ENCODE results near the gene CAMK2B. TPM values are rescaled to one million over a fixed set of nuclear protein-coding genes. Genes with fewer than 3 reads are reported as not detected.

Gene CAMK2B
- total RNA-seq, 1 donor from 2014 or later = not detected

DNA sequence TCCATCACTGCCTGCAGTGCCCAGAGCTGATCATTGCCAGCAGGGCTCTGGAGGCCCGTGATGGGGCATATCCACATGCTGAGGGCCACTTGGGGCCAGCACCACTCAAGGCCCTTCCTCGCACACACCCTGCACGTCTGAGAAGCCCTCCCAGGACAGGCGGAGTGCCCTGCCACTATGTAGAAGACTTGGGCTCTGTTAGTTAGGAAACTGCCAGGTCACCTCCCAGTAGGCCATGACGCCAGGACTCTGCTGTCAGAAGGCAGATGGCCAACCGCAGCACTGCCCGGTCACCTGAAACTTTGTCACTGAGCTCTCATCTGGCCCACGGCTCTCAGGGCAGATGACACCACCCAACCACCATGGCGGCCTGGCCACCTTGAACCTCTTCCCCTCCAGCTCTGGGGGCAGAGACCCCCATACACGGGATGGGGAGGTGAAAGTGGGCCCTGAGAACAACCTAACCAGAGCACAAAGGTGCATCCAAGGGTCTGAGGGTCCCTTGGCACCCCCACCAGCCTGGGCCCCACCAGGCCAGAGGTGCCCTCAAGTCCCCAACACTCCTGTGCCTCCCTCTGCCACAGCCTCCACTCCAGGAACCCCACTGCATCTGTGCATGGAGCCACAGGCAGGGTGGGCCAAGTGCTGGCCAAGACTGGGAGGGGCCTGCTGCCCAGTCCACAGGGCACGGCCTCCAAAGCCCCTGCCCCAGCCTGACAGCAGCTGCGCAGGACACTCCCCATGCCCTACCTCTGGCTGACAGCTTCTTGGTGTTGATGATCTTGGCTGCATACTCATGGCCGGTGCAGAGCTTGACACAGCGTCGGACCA is 41.8 kb downstream of the CAMK2B start:
- no peak overlapping the region for H3K4me3 ChIP-seq (ENCODE audit: low read depth, low read length)
- FAIRE-seq (no peak), DNase-seq (ENCODE audit: low read depth) (no peak)
- no peaks in the 10 kb centered on the region for H3K27me3 ChIP-seq (ENCODE audit: control insufficient read depth, insufficient read depth, low read length)
- H3K36me3 ChIP-seq (ENCODE audit: control insufficient read depth, insufficient read depth, low read length) = no peaks in the 10 kb centered on the region
- TF ChIP-seq, protein P1, sequence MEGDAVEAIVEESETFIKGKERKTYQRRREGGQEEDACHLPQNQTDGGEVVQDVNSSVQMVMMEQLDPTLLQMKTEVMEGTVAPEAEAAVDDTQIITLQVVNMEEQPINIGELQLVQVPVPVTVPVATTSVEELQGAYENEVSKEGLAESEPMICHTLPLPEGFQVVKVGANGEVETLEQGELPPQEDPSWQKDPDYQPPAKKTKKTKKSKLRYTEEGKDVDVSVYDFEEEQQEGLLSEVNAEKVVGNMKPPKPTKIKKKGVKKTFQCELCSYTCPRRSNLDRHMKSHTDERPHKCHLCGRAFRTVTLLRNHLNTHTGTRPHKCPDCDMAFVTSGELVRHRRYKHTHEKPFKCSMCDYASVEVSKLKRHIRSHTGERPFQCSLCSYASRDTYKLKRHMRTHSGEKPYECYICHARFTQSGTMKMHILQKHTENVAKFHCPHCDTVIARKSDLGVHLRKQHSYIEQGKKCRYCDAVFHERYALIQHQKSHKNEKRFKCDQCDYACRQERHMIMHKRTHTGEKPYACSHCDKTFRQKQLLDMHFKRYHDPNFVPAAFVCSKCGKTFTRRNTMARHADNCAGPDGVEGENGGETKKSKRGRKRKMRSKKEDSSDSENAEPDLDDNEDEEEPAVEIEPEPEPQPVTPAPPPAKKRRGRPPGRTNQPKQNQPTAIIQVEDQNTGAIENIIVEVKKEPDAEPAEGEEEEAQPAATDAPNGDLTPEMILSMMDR (IDR thresholded peaks at IDR 0.05; ENCODE audit: insufficient read depth, low read length, severe bottlenecking) = no peak

DNA sequence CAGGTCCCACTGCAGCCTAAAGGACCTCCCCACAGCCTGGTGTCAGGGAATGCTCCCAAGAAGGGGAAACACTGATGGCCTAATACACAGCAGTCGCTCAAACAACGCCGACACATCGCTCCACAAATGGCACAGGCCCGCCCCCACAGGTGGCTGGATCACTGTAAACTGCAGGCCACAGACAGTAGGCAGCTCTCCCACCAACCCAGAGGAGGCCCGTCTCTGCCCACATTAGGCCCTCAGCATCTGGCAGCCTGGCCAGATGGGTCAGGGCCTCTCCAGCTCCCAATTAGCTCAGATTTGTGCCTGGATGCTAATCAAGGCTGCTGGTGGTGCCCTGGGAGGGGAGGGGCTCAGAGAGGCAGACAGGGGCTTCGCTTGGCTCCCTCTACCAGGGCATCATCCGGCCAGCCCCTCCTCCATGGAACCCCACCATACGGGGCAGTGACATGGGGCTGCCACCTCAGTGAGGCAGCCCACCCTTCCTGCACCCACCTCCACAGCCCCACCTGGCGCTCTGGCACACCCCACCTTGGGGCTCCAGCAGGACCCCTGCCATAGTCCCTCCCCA is 42.7 kb downstream of the CAMK2B start:
- TF ChIP-seq, protein P1 (IDR thresholded peaks at IDR 0.05; ENCODE audit: insufficient read depth, low read length, severe bottlenecking) = no peak
- no peak overlapping the region for H3K4me3 ChIP-seq (ENCODE audit: low read depth, low read length)
- H3K36me3 ChIP-seq (ENCODE audit: control insufficient read depth, insufficient read depth, low read length) = no peaks in the 10 kb centered on the region
- FAIRE-seq (no peak), DNase-seq (ENCODE audit: low read depth) (no peak)
- H3K27me3 ChIP-seq (ENCODE audit: control insufficient read depth, insufficient read depth, low read length) = no peaks in the 10 kb centered on the region

DNA sequence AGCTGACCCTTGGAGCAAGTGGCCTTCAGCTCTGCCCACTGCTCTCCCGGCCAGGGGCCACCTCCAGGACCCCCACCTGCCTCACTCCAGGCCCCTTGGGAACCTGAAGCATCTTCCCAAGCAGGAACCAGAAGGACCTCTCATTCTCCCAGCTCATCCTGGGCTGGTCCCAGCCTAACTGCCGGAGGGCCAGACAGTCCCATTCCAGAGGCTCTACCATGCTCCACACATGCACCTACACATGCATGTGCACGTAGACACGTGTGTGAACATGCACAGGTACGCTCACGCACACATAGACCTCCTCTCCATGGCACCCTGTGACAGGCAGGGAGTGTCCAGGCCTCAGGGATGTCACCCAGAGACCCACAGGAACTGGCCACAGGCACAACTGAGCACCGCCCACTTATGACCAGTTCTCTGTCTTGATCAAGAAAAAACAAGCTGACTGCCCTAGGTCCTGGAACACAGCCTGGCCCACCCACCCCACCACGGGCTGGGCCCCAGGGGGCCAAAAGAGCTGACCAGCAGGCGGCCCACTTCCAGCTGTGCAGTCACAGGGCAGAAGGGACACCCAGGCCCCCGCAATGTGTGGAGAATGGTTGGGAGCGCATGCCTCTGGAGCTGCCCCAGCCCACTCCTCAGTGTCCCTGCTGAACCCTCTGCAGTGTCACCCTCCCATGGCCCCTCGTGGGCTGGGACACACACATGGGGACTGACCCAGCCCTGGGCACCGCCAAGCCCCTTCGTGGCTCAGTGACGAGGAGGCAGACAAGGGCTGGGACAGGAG is 43.4 kb downstream of the CAMK2B start:
- H3K4me3 ChIP-seq (ENCODE audit: low read depth, low read length) = no peak overlapping the region
- no peak for DNase-seq (ENCODE audit: low read depth)
- TF ChIP-seq, protein P1 (IDR thresholded peaks at IDR 0.05; ENCODE audit: insufficient read depth, low read length, severe bottlenecking) = no peak
- H3K27me3 ChIP-seq (ENCODE audit: control insufficient read depth, insufficient read depth, low read length) = no peaks in the 10 kb centered on the region
- FAIRE-seq = no peak
- H3K36me3 ChIP-seq (ENCODE audit: control insufficient read depth, insufficient read depth, low read length) = no peaks in the 10 kb centered on the region

DNA sequence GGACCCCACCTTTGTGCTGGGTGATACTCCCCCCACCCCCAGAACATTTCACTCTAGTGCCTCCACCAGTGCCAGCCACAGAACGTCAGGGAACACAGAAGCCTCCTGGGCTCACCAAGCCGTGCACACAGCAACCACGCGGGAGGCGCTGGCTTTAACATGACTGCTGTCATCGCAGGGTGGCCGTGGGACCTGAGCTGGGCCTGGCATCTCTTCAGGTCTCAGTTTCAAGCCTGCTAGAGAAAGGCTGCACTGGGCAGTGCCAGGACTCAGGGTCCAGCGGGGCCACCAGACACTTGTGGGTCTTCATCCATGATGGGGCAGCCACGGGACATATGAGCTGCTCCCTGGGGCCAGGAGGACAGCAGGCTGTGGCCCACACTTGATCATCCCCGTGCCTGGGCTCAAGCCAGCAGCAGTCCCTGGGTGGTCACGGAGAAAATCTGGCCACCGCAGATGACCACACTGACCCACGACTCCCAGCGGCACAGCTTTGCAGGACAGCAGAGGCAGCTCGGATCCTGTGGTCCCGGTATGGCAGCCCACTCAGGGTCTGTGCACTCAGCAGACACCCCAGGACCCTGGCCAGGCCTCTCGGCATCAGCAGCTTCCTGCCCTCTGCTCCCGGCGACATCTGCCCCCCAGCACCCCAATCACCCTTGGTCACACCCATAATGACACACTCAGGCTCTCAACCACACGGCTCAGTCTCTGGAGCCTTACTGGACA is 44.2 kb downstream of the CAMK2B start:
- FAIRE-seq (no peak), DNase-seq (ENCODE audit: low read depth) (no peak)
- TF ChIP-seq, protein P1 (IDR thresholded peaks at IDR 0.05; ENCODE audit: insufficient read depth, low read length, severe bottlenecking) = no peak
- Histone ChIP-seq H3K27me3 (ENCODE audit: control insufficient read depth, insufficient read depth, low read length) (no peaks in the 10 kb centered on the region), H3K36me3 (ENCODE audit: control insufficient read depth, insufficient read depth, low read length) (no peaks in the 10 kb centered on the region), H3K4me3 (ENCODE audit: low read depth, low read length) (no peak overlapping the region)

DNA sequence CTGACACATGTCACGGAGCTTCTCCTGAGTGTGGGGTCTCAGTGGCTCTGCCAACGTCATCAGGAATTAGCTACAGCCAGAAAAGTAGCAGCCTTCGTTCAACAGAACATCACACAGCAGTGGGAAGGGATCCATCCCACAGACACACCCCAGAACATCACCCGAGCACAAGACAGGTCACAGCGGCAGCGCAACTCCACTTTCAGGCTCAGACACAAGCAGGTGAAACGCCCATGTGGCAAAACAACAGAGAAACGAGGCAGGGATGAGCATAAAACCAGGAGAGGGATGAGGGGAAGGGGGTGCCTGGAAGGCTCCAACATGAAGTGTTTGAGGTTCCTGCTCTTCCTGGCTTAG is 44.8 kb downstream of the CAMK2B start:
- no peak for DNase-seq (ENCODE audit: low read depth)
- Histone ChIP-seq H3K4me3 (ENCODE audit: low read depth, low read length) (no peak overlapping the region), H3K27me3 (ENCODE audit: control insufficient read depth, insufficient read depth, low read length) (peaks cover 1% of the 10 kb centered on the region), H3K36me3 (ENCODE audit: control insufficient read depth, insufficient read depth, low read length) (no peaks in the 10 kb centered on the region)
- TF ChIP-seq, protein P1 (IDR thresholded peaks at IDR 0.05; ENCODE audit: insufficient read depth, low read length, severe bottlenecking) = no peak
- no peak for FAIRE-seq
